Measurements from ENCODE around the gene TRIM36. TPM values are rescaled to one million over a fixed set of nuclear protein-coding genes. Genes with fewer than 3 reads are reported as not detected.
A peak's percentile ranks its signal among the peaks of the same experiment; 100 is the strongest.

Gene TRIM36
- total RNA-seq, 4 donors from 2014 or later: 1.5 to 12.7 (median 3.7) TPM

DNA sequence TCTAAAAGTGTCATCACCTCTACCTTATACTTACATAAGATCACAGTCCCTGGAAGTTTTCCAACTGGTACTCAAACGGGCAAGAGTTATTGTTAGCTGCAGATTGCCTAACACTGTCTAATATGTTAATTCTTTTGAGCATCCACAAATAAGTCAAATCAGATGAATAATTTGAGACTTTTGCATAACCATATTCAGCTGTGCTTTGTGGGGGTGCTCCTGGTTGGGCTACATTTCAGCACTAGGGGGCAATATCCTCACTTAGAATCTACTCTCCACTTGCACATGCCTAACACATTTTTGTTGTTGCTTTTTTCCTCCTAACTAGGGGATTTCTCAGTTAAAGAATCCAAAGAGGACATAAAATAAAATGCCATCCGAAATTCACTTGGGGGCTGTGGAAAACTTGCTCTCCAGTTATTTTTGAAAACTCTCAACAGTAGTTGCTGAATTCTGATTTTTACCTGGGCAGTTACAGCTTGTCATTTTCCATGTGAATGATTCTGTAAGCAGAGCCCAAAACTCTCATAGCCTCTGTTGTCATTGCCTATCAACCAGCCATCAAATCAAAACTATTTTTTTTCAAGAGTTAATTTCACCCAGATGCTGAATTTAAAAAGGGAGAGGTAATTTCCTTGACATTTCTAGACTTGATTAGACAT lies 71.5 kb downstream of the TRIM36 start:
- Histone ChIP-seq H3K27me3 (no peaks in the 10 kb centered on the region), H3K4me1 (no peaks in the 10 kb centered on the region), H3K9me3 (no peaks in the 10 kb centered on the region), H3K27ac (no peak overlapping the region), H3K4me3 (no peak overlapping the region), H3K36me3 (no peaks in the 10 kb centered on the region)
- peak in 1 of 2 donors; percentile 16 for DNase-seq (ENCODE audit: low spot score in 2 of 2)
- WGBS, 2 donors: 10 to 14% methylated on average over 2 of the region's 2 CpGs
- TF ChIP-seq POLR2A (IDR thresholded peaks at IDR 0.05): no peak
- TF ChIP-seq, protein P1, sequence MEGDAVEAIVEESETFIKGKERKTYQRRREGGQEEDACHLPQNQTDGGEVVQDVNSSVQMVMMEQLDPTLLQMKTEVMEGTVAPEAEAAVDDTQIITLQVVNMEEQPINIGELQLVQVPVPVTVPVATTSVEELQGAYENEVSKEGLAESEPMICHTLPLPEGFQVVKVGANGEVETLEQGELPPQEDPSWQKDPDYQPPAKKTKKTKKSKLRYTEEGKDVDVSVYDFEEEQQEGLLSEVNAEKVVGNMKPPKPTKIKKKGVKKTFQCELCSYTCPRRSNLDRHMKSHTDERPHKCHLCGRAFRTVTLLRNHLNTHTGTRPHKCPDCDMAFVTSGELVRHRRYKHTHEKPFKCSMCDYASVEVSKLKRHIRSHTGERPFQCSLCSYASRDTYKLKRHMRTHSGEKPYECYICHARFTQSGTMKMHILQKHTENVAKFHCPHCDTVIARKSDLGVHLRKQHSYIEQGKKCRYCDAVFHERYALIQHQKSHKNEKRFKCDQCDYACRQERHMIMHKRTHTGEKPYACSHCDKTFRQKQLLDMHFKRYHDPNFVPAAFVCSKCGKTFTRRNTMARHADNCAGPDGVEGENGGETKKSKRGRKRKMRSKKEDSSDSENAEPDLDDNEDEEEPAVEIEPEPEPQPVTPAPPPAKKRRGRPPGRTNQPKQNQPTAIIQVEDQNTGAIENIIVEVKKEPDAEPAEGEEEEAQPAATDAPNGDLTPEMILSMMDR (IDR thresholded peaks at IDR 0.05): peak; percentile 53 to 63 (median 58)

DNA sequence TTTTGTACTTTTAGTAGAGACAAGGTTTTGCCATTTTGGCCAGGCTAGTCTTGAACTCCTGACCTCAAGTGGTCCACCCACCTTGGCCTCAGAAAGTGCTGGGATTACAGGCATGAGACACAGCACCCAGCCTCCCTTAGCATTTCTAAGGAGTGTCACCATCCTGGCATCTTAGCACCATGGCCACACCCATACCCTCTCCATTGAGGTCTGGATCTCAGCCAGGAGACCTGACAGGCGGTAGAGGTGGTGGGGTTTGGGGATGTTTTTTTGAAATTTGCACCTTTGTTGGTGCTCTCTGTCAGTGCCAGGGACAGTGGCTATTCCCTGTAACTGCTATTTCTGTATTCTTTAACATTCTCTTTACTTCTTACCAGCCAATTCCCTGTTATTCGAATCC lies 72.5 kb downstream of the TRIM36 start:
- WGBS, 2 donors: 84 to 86% methylated on average over 2 of the region's 2 CpGs
- H3K4me3 ChIP-seq: no peak overlapping the region
- DNase-seq (ENCODE audit: low spot score in 2 of 2): no peak
- H3K4me1 ChIP-seq: no peaks in the 10 kb centered on the region
- no peaks in the 10 kb centered on the region for H3K9me3 ChIP-seq
- TF ChIP-seq POLR2A (IDR thresholded peaks at IDR 0.05): no peak
- no peak for TF ChIP-seq EP300 (IDR thresholded peaks at IDR 0.05)
- TF ChIP-seq, protein P1 (IDR thresholded peaks at IDR 0.05): no peak
- no peak overlapping the region for H3K27ac ChIP-seq
- no peaks in the 10 kb centered on the region for H3K36me3 ChIP-seq
- H3K27me3 ChIP-seq: no peaks in the 10 kb centered on the region

DNA sequence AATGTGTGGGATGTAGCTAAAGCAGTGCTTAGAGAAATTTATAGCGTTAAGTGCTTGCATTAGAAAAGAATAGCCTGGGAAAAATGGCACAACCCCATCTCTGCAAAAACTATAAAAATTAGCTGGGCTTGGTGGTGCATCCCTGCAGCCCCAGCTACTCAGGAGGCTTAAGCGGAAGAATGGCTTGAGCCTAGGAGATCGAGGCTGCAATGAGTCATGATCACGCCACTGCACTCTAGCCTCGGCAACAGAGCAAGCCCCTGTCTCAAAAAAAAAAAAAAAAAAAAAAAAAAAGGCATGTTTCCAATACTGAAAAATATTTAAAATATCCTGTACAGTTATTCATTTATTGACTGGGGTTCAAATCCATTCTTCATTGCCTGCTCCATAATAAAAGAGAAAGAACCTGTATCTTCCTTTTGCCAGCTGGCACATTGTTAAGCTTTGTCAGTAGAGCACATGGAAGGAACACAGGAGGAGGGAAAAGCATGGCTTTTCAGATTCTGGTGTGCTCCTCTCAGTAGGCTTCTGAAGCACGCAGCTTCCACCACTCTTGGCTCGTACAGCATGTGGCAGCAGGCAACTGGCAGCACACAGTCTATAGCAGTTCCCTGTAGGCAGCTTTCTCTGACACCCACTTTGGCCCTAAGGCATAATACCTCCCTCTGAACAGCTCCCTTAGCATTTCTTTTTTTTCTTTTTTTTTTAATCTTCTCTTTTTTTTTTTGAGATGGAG lies 73.5 kb downstream of the TRIM36 start:
- Histone ChIP-seq H3K9me3 (no peaks in the 10 kb centered on the region), H3K4me3 (no peak overlapping the region), H3K27me3 (no peaks in the 10 kb centered on the region), H3K4me1 (no peaks in the 10 kb centered on the region), H3K27ac (no peak overlapping the region), H3K36me3 (no peaks in the 10 kb centered on the region)
- no peak for DNase-seq (ENCODE audit: low spot score in 2 of 2)
- TF ChIP-seq EP300 (IDR thresholded peaks at IDR 0.05) (no peak), POLR2A (IDR thresholded peaks at IDR 0.05) (no peak)
- TF ChIP-seq, protein P1 (IDR thresholded peaks at IDR 0.05): no peak
- WGBS, 2 donors: 44 to 63% methylated on average over 7 of the region's 7 CpGs

DNA sequence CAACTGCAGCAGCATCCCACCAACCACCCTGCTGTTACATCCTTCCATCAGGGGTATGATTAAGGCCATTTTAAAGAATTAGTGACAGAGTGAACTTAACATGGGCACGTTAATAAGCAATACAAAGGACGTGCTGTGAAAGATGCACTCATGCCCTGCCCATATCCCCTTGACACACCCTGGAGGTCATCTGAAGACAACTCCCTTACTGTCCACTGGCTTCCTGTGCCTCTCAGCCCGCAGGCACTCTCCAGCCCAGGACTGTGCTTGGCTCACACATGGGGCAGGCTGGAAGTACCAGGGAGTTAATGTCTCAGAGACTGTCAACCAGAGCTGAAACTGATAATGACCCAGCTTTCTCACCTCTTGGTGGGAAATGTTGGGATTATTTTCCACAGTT lies 81.8 kb downstream of the TRIM36 start:
- Histone ChIP-seq H3K4me1 (no peaks in the 10 kb centered on the region), H3K9me3 (no peaks in the 10 kb centered on the region), H3K27ac (no peak overlapping the region), H3K36me3 (no peaks in the 10 kb centered on the region), H3K27me3 (no peaks in the 10 kb centered on the region), H3K4me3 (no peak overlapping the region)
- no peak for TF ChIP-seq EP300 (IDR thresholded peaks at IDR 0.05)
- DNase-seq (ENCODE audit: low spot score in 2 of 2): no peak
- WGBS, 2 donors: 40 to 46% methylated on average over 3 of the region's 3 CpGs

DNA sequence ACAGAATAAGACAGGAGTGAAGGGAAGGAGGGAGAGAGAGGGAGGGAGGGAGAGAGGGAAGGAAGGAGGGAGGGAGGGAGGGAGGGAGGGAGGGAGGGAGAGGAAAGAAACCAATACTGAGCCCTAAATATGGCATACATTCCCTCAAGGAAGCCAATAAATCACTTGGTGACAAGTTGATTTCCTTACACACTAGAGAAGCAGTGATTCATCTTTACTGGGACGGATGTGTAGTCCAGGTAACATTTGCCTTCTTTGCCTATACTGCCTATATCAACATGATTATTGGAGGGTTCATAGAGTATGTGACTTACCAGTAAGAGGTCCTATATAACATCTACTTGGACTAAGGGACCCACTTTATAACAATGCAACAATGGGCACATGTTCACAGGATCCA lies 83.2 kb downstream of the TRIM36 start:
- Histone ChIP-seq H3K27ac (no peak overlapping the region), H3K36me3 (no peaks in the 10 kb centered on the region), H3K4me3 (no peak overlapping the region), H3K9me3 (no peaks in the 10 kb centered on the region), H3K27me3 (no peaks in the 10 kb centered on the region), H3K4me1 (no peaks in the 10 kb centered on the region)
- DNase-seq (ENCODE audit: low spot score in 2 of 2): no peak
- TF ChIP-seq POLR2A (IDR thresholded peaks at IDR 0.05) (no peak), EP300 (IDR thresholded peaks at IDR 0.05) (no peak)
- TF ChIP-seq, protein P1 (IDR thresholded peaks at IDR 0.05): no peak
- WGBS, 2 donors: 62 to 81% methylated on average over 1 of the region's 1 CpG

Data from tibial nerve (tissue), 4 donors.